Fibroblast of lung (primary cell): ENCODE measurements around the gene ISLR2. TPM values are rescaled to one million over a fixed set of nuclear protein-coding genes. Genes with fewer than 3 reads are reported as not detected.

ENCODE experiments used
- DNase-seq, 2 donors: peaks; one replicate each; pipeline versions ENCODE4 v3.0.0 to v3.0.0-alpha.2; 2010; ENCODE audit warnings: low read depth in 2 of 2
- H2AFZ ChIP-seq: 2 replicates; pipeline ENCODE4 v1.5.1; 2012; ENCODE audit warnings: low read length, control low read depth, inconsistent platforms
- H3K27ac ChIP-seq: 2 replicates; pipeline ENCODE4 v1.5.1; 2011; ENCODE audit warnings: low read length, control low read depth; ENCODE audit not compliant: insufficient read depth
- H3K27me3 ChIP-seq: 2 replicates; pipeline ENCODE4 v1.5.1; 2011; ENCODE audit warnings: mild to moderate bottlenecking, low read length; ENCODE audit not compliant: control insufficient read depth, insufficient read depth
- H3K36me3 ChIP-seq: 2 replicates; pipeline ENCODE4 v1.5.1; 2011; ENCODE audit warnings: low read length; ENCODE audit not compliant: control insufficient read depth, insufficient read depth
- H3K4me1 ChIP-seq: 2 replicates; pipeline ENCODE4 v1.5.1; 2011; ENCODE audit warnings: low read length; ENCODE audit not compliant: control insufficient read depth, insufficient read depth; ENCODE audit errors: extremely low read depth
- H3K4me2 ChIP-seq: 2 replicates; pipeline ENCODE4 v1.5.1; 2011; ENCODE audit warnings: low read length, control low read depth; ENCODE audit not compliant: insufficient read depth; ENCODE audit errors: extremely low read depth
- H3K4me3 ChIP-seq, 4 experiments: fragments of 200-600 bp in 1 of 4; sonication (generic) in 1 of 4; replicated peaks in 1 of 4; 2 replicates each; pipeline ENCODE4 v1.5.1; 2011 to 2016; ENCODE audit warnings: low read length in 4 of 4, low read depth in 3 of 4, mild to moderate bottlenecking in 3 of 4, control low read depth in 2 of 4, inconsistent platforms in 1 of 4, mixed read lengths in 1 of 4; ENCODE audit not compliant: insufficient read depth in 1 of 4; ENCODE audit errors: control extremely low read depth in 1 of 4
- H3K79me2 ChIP-seq: 2 replicates; pipeline ENCODE4 v1.5.1; 2012; ENCODE audit warnings: mild to moderate bottlenecking, low read length, inconsistent platforms; ENCODE audit not compliant: control insufficient read depth, insufficient read depth
- H3K9ac ChIP-seq: 2 replicates; pipeline ENCODE4 v1.5.1; 2011; ENCODE audit warnings: mild to moderate bottlenecking, low read length, control low read depth; ENCODE audit not compliant: insufficient read depth
- H3K9me3 ChIP-seq: 2 replicates; pipeline ENCODE4 v1.5.1; 2012; ENCODE audit warnings: low read depth, low read length; ENCODE audit not compliant: control insufficient read depth, insufficient read depth
- H4K20me1 ChIP-seq: 2 replicates; pipeline ENCODE4 v1.5.1; 2011; ENCODE audit warnings: low read length; ENCODE audit not compliant: control insufficient read depth, insufficient read depth; ENCODE audit errors: extremely low read depth
- CTCF ChIP-seq, 2 donors: IDR thresholded peaks in 1 of 2; conservative IDR thresholded peaks in 1 of 2; 1 replicate in 1 of 2; 2 replicates in 1 of 2; pipeline ENCODE4 v1.5.1; 2011 to 2012; ENCODE audit warnings: low read length in 2 of 2, control low read depth in 1 of 2, inconsistent platforms in 1 of 2, low read depth in 1 of 2, mild to moderate bottlenecking in 1 of 2
- EZH2 ChIP-seq: IDR thresholded peaks from 2 replicates; pipeline ENCODE4 v1.5.1; 2012; ENCODE audit warnings: low read length, control low read depth, mild to moderate bottlenecking; ENCODE audit errors: missing control alignments
- polyA plus RNA-seq, 2 donors: library from polyadenylated mRNA; depleted of rRNA in 1 of 2; stranded (reverse) in 1 of 2; unstranded in 1 of 2; fragments of >200 nt; gene quantifications; 2 replicates each; pipeline ENCODE4 v1.2.1, GENCODE V29; 2011 to 2012; ENCODE audit warnings: missing spikeins in 1 of 2
- total RNA-seq: library from RNA; depleted of rRNA; stranded (reverse); fragments of >200 nt; gene quantifications from 2 replicates; pipeline ENCODE4 v1.2.1, GENCODE V29; 2014

Gene ISLR2
- total and polyA plus RNA-seq, 2 donors (not counting 1 experiment from before 2014, with no cell fraction given): not detected

GRCh38 chr15:74174219-74174957 is 44.0 kb downstream of the ISLR2 start:
- peak overlapping the region in 3 of 4 experiments; percentile 14 to 61 (median 17) for H3K4me3 ChIP-seq

GRCh38 chr15:74174958-74175253 is 44.5 kb downstream of the ISLR2 start:
- TF ChIP-seq CTCF (conservative IDR thresholded peaks at IDR 0.05 in 1 of 2, IDR thresholded peaks at IDR 0.05 in 1 of 2; ENCODE audit: low read depth in 1 of 2, low read length in 2 of 2): no peak
- no peak for TF ChIP-seq EZH2
- no peaks in the 10 kb centered on the region for H3K9me3 ChIP-seq
- no peaks in the 10 kb centered on the region for H3K79me2 ChIP-seq
- no peaks in the 10 kb centered on the region for H3K36me3 ChIP-seq
- H3K4me1 ChIP-seq: peaks cover 39% of the 10 kb centered on the region
- H3K4me2 ChIP-seq: peak overlapping the region; percentile 33
- no peak overlapping the region for H2AFZ ChIP-seq
- no peak for DNase-seq
- H4K20me1 ChIP-seq: no peaks in the 10 kb centered on the region
- H3K9ac ChIP-seq: no peak overlapping the region
- no peaks in the 10 kb centered on the region for H3K27me3 ChIP-seq
- H3K4me3 ChIP-seq: peak overlapping the region in 1 of 4 experiments; percentile 61
- no peak overlapping the region for H3K27ac ChIP-seq

More at GRCh38 chr15:74174219-74174957, 44.0 kb downstream of the ISLR2 start:
- peak in 1 of 2 donors; percentile 41 for DNase-seq
- peak overlapping the region; percentile 4 for H3K9ac ChIP-seq
- H3K4me2 ChIP-seq: peak overlapping the region; percentile 51
- peaks cover 34% of the 10 kb centered on the region for H3K4me1 ChIP-seq
- peak overlapping the region; percentile 41 for H2AFZ ChIP-seq
- H3K36me3 ChIP-seq: no peaks in the 10 kb centered on the region
- no peaks in the 10 kb centered on the region for H4K20me1 ChIP-seq
- no peak overlapping the region for H3K27ac ChIP-seq
- no peaks in the 10 kb centered on the region for H3K9me3 ChIP-seq
- TF ChIP-seq CTCF (conservative IDR thresholded peaks at IDR 0.05 in 1 of 2, IDR thresholded peaks at IDR 0.05 in 1 of 2; ENCODE audit: low read depth in 1 of 2, low read length in 2 of 2): no peak
- no peak for TF ChIP-seq EZH2
- H3K27me3 ChIP-seq: no peaks in the 10 kb centered on the region
- H3K79me2 ChIP-seq: no peaks in the 10 kb centered on the region

- Histone ChIP-seq H3K27me3 (no peaks in the 10 kb centered on the region), H3K79me2 (no peaks in the 10 kb centered on the region), H3K36me3 (no peaks in the 10 kb centered on the region), H3K27ac (no peak overlapping the region), H3K4me2 (no peak overlapping the region), H4K20me1 (no peaks in the 10 kb centered on the region), H3K9me3 (no peaks in the 10 kb centered on the region), H3K4me3 (no peak overlapping the region), H3K4me1 (peaks cover 44% of the 10 kb centered on the region), H3K9ac (no peak overlapping the region), H2AFZ (no peak overlapping the region)
- DNase-seq: no peak
- TF ChIP-seq CTCF (conservative IDR thresholded peaks at IDR 0.05 in 1 of 2, IDR thresholded peaks at IDR 0.05 in 1 of 2; ENCODE audit: low read depth in 1 of 2, low read length in 2 of 2) (no peak), EZH2 (no peak)
Observed at GRCh38 chr15:74175271-74176191, 45.1 kb downstream of the ISLR2 start.
